ENCODE data around the gene GNG13.

Gene GNG13

GRCh38 chr16:799948-800833 lies at the start of gene GNG13:
Gene GNG13 (minus strand): TSS chr16:800734. CDS start chr16:799077, 1,657 bp downstream.
- Mint-ChIP-seq H3K36me3 (ENCODE audit: insufficient read depth) (no peaks in the 10 kb centered on the region), H3K9me3 (no peaks in the 10 kb centered on the region), H3K4me1 (no peaks in the 10 kb centered on the region), H3K27ac (ENCODE audit: low read depth) (no peak within 1 kb of the TSS), H3K4me3 (no peak within 1 kb of the TSS), H3K27me3 (peaks cover 9% of the 10 kb centered on the region)
- DNase-seq (ENCODE audit: low spot score in 2 of 2), result no peak
- ATAC-seq (replicated peaks; ENCODE audit: extremely low read depth, poor library complexity, severe bottlenecking), result no peak

- peaks cover 4% of the 10 kb centered on the region for H3K36me3 Mint-ChIP-seq (ENCODE audit: insufficient read depth)
- DNase-seq (ENCODE audit: low spot score in 2 of 2) (no peak), ATAC-seq (replicated peaks; ENCODE audit: extremely low read depth, poor library complexity, severe bottlenecking) (no peak)
- no peak overlapping the region for H3K27ac Mint-ChIP-seq (ENCODE audit: low read depth)
- H3K4me3 Mint-ChIP-seq, result no peak overlapping the region
- no peaks in the 10 kb centered on the region for H3K4me1 Mint-ChIP-seq
- no peaks in the 10 kb centered on the region for H3K9me3 Mint-ChIP-seq
- H3K27me3 Mint-ChIP-seq, result no peaks in the 10 kb centered on the region
Observed at GRCh38 chr16:848510-849253, 48.1 kb upstream of the GNG13 start.

- ATAC-seq (replicated peaks; ENCODE audit: extremely low read depth, poor library complexity, severe bottlenecking) (no peak), DNase-seq (ENCODE audit: low spot score in 2 of 2) (no peak)
- H3K4me1 Mint-ChIP-seq, result no peaks in the 10 kb centered on the region
- peaks cover 4% of the 10 kb centered on the region for H3K36me3 Mint-ChIP-seq (ENCODE audit: insufficient read depth)
- H3K9me3 Mint-ChIP-seq, result no peaks in the 10 kb centered on the region
- no peak overlapping the region for H3K27ac Mint-ChIP-seq (ENCODE audit: low read depth)
- H3K4me3 Mint-ChIP-seq, result no peak overlapping the region
- no peaks in the 10 kb centered on the region for H3K27me3 Mint-ChIP-seq
Observed at GRCh38 chr16:847681-848445, 47.3 kb upstream of the GNG13 start.

GRCh38 chr16:847151-847550 lies 46.6 kb upstream of the GNG13 start:
- H3K36me3 Mint-ChIP-seq (ENCODE audit: insufficient read depth), result peaks cover 4% of the 10 kb centered on the region
- H3K9me3 Mint-ChIP-seq, result no peaks in the 10 kb centered on the region
- H3K27ac Mint-ChIP-seq (ENCODE audit: low read depth), result no peak overlapping the region
- no peaks in the 10 kb centered on the region for H3K4me1 Mint-ChIP-seq
- H3K4me3 Mint-ChIP-seq, result no peak overlapping the region
- no peaks in the 10 kb centered on the region for H3K27me3 Mint-ChIP-seq
- DNase-seq (ENCODE audit: low spot score in 2 of 2) (no peak), ATAC-seq (replicated peaks; ENCODE audit: extremely low read depth, poor library complexity, severe bottlenecking) (no peak)

GRCh38 chr16:845351-845745 lies 44.8 kb upstream of the GNG13 start:
- Mint-ChIP-seq H3K9me3 (no peaks in the 10 kb centered on the region), H3K27me3 (no peaks in the 10 kb centered on the region), H3K4me3 (no peak overlapping the region), H3K4me1 (no peaks in the 10 kb centered on the region), H3K36me3 (ENCODE audit: insufficient read depth) (peaks cover 3% of the 10 kb centered on the region), H3K27ac (ENCODE audit: low read depth) (no peak overlapping the region)
- no peak for DNase-seq (ENCODE audit: low spot score in 2 of 2)
- ATAC-seq (replicated peaks; ENCODE audit: extremely low read depth, poor library complexity, severe bottlenecking), result no peak

GRCh38 chr16:844638-845350 lies 44.3 kb upstream of the GNG13 start:
- H3K9me3 Mint-ChIP-seq, result no peaks in the 10 kb centered on the region
- no peak overlapping the region for H3K4me3 Mint-ChIP-seq
- H3K36me3 Mint-ChIP-seq (ENCODE audit: insufficient read depth), result peaks cover 1% of the 10 kb centered on the region
- no peaks in the 10 kb centered on the region for H3K4me1 Mint-ChIP-seq
- DNase-seq (ENCODE audit: low spot score in 2 of 2) (no peak), ATAC-seq (replicated peaks; ENCODE audit: extremely low read depth, poor library complexity, severe bottlenecking) (no peak)
- H3K27ac Mint-ChIP-seq (ENCODE audit: low read depth), result peak overlapping the region; percentile 59
- no peaks in the 10 kb centered on the region for H3K27me3 Mint-ChIP-seq

GRCh38 chr16:843771-844170 lies 43.2 kb upstream of the GNG13 start:
- no peaks in the 10 kb centered on the region for H3K9me3 Mint-ChIP-seq
- no peak for ATAC-seq (replicated peaks; ENCODE audit: extremely low read depth, poor library complexity, severe bottlenecking)
- H3K4me3 Mint-ChIP-seq, result no peak overlapping the region
- DNase-seq (ENCODE audit: low spot score in 2 of 2), result no peak
- no peak overlapping the region for H3K27ac Mint-ChIP-seq (ENCODE audit: low read depth)
- peaks cover 2% of the 10 kb centered on the region for H3K36me3 Mint-ChIP-seq (ENCODE audit: insufficient read depth)
- H3K4me1 Mint-ChIP-seq, result no peaks in the 10 kb centered on the region
- no peaks in the 10 kb centered on the region for H3K27me3 Mint-ChIP-seq

GRCh38 chr16:842711-843560 lies 42.4 kb upstream of the GNG13 start:
- Mint-ChIP-seq H3K27me3 (no peaks in the 10 kb centered on the region), H3K4me3 (no peak overlapping the region), H3K9me3 (no peaks in the 10 kb centered on the region), H3K36me3 (ENCODE audit: insufficient read depth) (peaks cover 2% of the 10 kb centered on the region), H3K27ac (ENCODE audit: low read depth) (no peak overlapping the region), H3K4me1 (no peaks in the 10 kb centered on the region)
- DNase-seq (ENCODE audit: low spot score in 2 of 2) (no peak), ATAC-seq (replicated peaks; ENCODE audit: extremely low read depth, poor library complexity, severe bottlenecking) (no peak)

- Mint-ChIP-seq H3K36me3 (ENCODE audit: insufficient read depth) (peaks cover 2% of the 10 kb centered on the region), H3K4me1 (no peaks in the 10 kb centered on the region), H3K4me3 (no peak overlapping the region), H3K9me3 (no peaks in the 10 kb centered on the region), H3K27ac (ENCODE audit: low read depth) (no peak overlapping the region), H3K27me3 (no peaks in the 10 kb centered on the region)
- DNase-seq (ENCODE audit: low spot score in 2 of 2), result no peak
- no peak for ATAC-seq (replicated peaks; ENCODE audit: extremely low read depth, poor library complexity, severe bottlenecking)
Observed at GRCh38 chr16:842061-842476, 41.5 kb upstream of the GNG13 start.

GRCh38 chr16:841455-842060 lies 41.0 kb upstream of the GNG13 start:
- Mint-ChIP-seq H3K4me1 (no peaks in the 10 kb centered on the region), H3K9me3 (peaks cover 3% of the 10 kb centered on the region), H3K4me3 (no peak overlapping the region), H3K27ac (ENCODE audit: low read depth) (no peak overlapping the region), H3K27me3 (no peaks in the 10 kb centered on the region), H3K36me3 (ENCODE audit: insufficient read depth) (peaks cover 2% of the 10 kb centered on the region)
- ATAC-seq (replicated peaks; ENCODE audit: extremely low read depth, poor library complexity, severe bottlenecking), result no peak
- DNase-seq (ENCODE audit: low spot score in 2 of 2), result no peak
